GM21576 (cell line): ENCODE measurements around the gene TRAF3IP3.

ENCODE experiments used
- ATAC-seq: cut with Tn5 transposase; IDR thresholded peaks from one replicate; pipeline ENCODE4 v1.9.1; 2021; ENCODE audit warnings: mild to moderate bottlenecking, moderate library complexity; ENCODE audit not compliant: unreplicated experiment

Gene TRAF3IP3

DNA sequence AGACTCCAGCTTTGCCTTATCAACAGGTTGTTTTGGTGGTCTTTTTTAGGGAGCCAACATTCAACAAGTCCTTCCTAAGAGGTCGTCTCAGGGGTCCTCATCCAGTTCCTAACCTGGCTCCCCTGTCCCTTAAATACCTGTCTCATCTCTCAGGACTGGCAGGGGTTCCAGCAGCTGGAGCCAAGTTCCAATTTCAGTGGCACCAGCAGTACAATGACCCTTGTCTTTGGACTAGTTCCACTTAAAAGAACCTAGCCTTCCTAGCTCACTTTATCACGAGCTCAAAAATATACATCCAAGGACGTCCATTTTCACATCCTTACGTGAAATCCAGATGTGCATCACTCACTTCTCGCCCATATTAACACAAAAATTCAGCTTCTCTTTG, 18.7 kb upstream of the TRAF3IP3 start:
- ATAC-seq: no peak

DNA sequence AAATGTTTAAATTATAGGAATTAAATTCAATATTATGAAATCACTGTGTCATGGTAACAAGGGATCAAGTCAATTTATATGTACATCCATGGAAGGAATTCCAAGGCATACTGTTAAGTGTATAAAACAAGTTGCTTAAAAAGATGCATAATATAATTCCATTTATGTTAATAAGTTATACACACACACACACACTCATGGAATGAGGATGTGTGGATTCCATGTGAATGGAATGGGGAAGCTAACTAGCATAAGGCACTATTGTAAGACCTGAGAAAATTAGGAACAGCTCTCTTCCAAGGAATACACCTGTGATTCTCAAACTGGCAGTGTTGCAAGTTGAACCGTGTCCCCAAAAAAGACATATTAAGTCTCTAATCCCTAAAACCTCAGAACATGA, 17.6 kb upstream of the TRAF3IP3 start:
- no peak for ATAC-seq

DNA sequence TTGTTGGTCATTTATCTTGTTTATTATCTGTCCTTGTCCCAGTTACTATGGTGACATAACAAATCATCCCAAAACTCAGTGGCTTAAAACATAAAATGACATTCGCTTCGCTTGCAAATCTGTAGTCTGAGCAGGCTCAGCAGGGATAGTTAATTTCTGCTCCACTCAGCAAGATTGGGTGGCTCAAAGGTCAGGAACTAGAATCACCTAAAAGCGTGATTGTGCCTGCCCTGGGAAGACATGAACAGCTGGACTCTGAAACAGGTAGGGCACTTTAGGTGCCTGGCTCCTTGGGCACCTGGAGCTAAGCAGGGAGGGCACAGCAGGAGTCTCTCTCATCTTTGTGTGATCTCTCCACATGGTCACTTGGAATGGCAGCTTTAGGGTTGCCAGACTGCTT, 14.7 kb upstream of the TRAF3IP3 start:
- ATAC-seq: no peak

DNA sequence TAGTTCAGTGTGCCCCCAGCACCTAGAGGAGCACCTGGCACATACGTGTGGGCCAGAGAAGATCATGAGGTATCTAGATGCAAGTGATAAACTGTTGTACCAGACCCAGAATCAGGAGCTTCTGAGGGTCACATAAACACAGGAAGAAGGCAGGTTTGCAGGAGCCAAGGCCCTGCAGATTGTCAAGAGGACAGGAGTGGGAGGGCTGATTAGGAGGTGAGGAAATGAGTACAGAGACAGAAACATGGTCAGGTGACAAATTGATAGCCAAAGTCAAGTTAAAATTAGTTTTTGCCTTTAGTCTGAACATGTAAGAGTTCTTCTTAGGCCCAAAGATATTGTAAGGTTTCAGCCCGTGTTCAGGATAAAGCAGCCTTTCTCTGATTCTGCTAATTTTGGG, 14.0 kb upstream of the TRAF3IP3 start:
- no peak for ATAC-seq

DNA sequence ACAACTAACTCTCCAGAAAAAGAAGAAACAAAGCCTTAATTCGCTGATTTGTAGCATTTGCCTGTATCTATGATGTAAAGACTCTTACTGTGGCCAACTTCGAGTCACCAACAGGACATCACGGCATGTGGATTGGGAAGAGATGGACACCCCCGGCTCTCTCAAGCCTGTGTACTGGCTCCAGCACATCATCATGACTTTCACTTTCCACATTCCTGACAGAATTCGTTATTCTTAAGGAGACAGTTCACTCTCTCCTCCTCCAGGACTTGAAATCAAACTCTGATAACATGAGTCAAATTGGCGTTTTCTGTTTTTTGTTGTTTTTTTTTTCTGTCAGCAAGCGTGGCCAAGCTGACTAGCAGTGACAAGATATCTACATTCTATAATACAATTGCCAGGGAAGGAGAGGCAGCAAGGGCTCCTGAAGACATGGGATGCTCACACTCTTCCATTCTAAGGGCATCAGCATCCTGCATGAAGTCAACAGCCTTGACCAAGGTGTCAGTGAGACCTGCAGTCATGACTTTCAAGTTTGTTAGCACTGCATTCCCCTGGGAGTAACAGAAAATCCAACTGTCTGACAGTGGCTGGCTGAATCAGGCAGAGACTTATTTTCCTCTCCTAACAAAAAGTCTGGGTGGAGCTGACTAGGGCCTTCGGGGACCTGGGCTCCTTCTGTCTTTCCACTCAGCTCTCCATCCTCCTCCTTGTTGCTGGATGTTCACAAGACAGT, 13.3 kb upstream of the TRAF3IP3 start:
- no peak for ATAC-seq

DNA sequence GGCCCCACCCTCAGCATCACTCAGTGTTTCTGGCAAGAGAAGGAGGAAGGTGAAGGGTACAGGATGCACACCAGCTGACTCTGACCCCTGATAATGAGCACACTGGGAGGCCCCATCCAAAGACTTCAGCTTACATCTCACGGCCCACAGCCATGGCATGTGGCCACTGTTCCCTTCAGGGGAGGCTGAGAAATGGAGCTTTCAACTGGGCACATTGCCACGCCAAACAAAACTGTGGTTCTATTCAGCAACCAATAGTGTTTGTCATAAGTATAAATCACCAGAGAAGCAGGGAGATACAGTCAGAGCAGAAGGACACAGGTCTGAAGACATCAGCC, 12.7 kb upstream of the TRAF3IP3 start:
- no peak for ATAC-seq

DNA sequence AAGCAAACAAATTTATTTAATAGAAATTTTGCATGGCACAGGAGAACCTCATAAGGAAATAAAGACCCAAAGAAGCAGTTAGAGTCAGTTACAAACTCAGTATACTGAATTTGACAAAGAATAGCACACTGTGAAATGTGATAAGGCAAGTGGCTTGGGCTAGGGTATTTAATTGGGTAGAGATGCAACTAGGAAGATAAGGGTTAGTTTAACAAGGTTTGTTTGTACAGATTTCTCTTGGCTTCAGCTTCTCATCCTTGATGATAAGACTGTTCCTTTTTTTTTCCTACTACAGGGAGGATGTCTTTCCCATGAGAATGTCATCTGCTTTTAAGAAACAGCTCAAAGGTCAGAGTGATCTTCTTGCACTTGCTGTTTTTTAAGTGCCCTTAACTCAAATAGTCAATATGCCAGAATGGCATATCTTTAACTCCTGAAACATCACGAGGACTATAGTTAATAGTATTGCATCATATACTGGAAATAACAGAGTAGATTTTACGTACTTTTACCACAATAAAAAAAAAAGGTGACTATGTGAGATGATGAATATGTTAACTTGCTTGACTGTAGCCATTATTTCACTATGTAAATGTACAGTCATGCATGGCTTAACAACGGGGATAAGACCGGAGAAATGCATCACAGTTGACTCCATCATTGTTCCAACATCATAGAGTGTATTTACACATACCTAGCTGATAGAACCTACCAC, 9.2 kb upstream of the TRAF3IP3 start:
- ATAC-seq: no peak

DNA sequence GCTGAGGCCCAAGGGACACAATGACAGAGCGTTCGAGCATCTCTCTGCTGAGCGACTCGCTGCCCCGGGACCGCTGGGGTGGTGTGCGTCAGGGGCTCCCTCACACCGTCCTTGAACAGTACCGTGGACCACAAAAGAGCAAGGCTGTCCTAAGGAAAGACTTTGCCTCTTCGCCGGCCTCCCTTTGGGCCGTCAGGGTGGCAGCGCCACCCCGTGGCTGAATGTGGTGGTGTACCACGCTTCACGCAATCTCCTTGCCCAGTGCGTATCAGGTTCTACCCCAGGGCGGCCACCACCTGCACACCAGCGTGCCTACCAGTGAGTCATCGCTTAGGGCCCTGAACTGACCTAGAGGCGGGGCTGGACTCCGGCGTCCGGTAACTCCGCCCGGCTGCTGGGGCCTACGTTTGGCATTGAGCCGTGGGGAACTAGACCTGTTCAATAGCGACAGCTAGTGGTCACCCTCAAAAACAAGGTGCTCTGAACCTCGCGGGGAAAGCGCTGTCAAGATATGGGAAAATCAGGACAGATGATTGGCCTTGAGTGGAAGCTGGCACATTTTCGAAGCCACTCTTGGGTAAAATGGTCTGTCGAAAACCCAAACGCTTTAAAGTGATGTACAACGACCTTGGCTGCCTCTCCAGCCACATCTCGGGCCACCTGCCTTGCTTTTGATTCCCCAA, 8.1 kb upstream of the TRAF3IP3 start:
- peak; percentile 74 for ATAC-seq

DNA sequence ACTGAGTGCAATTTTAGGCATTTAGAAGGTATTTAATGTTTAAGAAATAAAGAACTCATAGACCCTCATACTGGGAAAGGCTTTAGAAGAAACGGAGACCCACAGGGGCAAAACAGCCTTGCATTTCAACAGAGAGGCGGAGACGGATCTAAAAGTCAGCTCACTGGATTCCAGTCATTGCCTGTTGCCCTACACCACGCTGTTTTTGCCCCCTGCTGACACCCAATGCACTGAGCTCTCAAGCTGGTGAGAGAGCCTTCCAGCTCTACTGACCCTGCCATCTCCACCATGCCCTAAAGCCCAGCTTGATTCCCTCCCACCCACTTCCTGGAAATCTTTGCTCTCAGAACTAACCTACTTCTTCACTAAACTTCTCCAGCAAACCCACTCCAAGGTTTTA, 7.2 kb upstream of the TRAF3IP3 start:
- no peak for ATAC-seq

DNA sequence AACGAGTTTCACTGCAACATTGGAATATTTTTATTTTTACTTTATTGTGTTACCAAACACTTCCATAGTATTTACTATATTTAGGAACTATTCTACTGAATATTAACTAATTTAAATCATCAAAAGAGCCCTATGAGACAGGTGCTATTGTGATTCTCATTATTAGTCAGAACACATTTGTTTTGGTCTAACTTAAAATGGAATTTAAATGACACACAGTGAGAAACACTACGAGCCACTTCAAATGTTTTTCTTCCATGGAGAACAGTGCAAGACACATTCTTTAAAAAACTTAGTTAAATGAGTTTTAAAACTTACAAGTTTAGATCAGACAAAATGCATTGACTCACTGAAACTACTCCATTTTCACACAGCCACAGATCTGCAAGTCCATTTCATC, 6.6 kb upstream of the TRAF3IP3 start:
- no peak for ATAC-seq

DNA sequence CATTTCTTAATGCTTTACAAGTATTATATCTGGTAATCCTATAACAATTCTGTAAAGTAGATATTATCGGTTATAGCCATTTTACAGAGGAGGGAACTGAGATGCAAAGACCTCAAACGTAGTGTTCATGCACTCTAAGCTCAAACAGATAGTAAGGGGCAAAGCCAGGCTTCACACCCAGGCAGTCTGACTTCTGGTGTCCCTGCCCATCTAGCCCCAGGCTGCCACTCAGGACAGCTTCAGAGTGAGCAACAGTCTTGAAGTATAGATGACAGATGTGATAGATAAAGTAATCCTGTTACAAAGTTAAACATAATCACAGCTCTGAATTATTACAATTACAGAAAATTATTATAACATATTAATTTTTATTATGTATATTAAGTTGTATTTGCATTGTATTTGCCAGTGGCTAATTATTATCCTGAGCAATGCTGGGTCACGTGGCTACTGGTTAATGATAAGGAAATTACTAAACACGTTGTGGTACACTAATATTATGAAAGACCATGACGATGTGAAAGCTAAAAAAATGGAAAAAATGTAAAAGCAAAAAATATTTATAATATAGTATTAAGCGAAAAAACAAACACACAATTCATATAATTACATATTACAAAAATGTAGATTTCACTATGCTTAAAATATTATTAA, 6.1 kb upstream of the TRAF3IP3 start:
- ATAC-seq: no peak

DNA sequence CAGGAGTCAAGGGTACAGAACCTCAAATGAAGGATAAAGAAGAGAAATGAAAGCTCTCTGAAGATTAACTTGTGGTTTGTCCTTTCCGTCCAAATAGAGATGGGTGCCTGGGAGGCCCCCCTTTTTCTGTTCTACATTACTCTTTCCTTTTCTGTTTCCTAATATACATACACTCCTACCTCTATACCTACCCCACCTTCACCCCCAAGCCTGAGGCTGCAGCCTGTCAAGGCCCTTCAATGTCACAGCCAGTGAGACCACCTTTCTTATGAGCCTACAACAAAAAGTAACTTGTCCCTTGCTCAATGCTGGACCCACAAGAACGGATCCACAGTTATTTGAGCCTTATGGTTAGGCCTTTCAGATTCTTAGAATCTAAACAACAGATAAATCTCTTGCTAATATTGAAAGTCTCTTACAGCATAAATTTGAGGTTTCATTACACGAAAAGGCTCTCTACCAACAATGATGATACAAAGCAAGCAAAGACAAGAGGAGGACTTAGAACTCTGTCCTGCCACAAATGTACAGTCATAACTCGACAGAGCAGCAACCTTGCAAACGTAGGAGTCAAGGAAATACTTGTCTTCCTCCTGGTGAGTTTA, 4.1 kb upstream of the TRAF3IP3 start:
- peak; percentile 40 for ATAC-seq

DNA sequence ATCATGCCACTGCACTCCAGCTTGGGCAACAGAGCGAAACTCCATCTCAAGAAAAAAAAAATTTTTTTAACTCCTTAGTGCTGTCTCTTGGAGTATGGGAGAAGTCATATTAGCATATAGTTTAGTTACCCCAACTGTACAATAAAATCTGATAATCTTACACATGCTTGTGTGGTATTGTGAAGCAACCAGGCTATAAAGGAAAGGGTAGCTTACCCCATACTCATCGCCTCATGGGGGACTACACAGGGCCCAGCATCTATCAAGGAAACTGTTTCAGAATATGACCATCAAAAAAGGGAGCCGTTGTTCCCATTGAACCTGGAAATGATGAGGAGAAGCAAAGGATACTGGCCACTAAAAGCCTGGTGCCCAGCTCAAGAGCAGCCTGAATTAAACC, 3.0 kb upstream of the TRAF3IP3 start:
- no peak for ATAC-seq

DNA sequence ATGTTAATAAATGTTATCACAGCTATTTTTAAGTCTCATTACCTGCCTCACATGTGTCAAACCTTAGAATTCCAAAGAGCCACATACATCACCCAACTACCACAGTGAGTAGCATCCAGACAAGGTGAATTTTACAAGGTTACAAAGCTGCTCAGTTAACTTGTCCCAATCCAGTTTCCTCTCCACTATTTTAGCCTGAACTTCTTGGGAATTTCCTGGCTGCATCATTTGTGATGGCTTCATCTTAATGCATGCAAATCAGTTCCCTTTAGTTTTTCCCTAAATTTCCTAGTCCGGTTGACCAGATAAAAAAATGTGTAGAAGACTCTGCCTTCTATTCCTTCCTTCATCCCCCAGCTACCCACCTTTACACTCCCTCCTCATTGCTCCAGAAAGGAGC, 597 bp upstream of the TRAF3IP3 start:
- no peak for ATAC-seq

DNA sequence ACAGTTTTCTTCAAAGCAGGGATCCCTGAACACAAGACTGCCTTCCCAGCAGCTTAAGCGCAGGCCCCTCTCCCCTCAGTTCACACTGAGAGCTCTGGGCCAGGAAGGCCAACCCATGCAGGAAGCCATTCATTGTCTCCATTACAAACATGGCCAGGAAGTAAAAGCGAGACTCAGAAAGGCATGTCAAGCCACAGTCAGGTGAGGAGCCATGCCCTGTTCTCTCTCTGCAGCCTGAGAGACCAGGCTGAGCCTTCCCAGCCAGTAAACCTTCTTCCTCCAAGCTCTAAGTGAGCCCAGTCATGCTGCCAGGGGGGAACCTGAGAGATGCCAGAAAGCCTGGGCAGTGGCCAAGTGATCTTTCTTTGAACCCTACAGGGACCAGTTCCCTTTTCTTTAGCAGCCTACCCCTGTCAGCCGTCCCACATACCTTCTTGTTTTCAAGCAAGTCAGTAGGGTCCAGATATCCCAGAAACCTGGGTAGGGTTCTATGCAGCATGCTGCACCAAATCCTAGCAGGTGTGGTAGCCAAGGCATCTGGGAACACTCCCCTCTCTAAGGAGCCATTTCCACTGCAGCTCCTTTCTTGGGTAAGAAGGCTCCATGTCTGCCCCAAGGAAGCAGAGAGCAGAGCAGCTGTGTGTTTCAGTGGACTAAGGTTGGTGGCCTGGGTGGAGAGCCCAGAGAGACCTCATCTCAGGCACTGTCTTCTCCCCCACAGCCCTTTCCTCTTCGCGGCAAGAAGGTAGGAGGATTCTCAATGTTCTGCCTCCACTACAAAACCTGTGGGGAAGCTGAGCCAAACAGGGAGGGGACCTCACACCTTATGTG, 977 bp downstream of the TRAF3IP3 start:
- peak; percentile 30 for ATAC-seq

DNA sequence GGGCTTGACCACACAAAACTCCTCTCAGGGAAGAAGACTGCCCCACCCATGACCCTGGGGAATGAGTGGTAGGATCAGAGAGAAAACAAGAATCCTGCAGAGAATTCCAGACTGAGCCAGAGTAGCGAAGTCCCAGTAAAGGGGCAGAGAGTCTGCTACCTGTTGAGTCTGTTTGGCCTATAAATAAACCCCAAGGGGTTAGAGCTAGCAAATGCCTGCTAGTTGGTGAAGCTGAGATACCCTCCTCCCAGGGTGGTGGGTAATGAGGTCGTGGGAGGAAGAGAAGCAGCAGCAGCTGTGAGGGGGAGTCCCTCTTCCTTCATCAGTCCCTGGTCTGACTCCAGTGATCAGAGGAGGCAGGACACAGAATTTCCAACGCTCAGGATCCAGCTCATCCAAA, 2.5 kb downstream of the TRAF3IP3 start:
- no peak for ATAC-seq

DNA sequence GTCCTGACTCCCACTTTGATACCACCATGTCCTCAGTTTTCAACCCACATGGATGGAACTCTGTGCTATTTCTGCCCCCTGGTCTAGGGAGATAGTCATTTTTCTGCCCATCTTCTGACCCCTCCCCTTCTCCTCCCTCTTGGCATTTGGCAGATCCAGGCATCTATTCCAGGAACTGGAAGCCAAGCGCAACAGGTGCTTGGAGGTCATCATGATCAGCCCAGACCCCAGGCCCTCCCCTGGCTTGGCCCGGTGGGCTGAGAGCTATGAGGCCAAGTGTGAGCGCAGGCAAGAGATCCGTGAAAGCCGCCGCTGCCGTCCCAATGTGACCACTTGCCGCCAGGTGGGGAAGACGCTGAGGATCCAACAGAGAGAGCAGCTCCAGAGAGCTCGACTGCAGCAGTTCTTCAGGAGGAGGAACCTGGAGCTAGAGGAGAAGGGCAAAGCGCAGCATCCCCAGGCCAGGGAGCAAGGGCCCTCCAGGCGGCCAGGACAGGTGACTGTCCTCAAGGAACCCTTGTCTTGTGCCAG, 4.0 kb downstream of the TRAF3IP3 start:
- no peak for ATAC-seq

DNA sequence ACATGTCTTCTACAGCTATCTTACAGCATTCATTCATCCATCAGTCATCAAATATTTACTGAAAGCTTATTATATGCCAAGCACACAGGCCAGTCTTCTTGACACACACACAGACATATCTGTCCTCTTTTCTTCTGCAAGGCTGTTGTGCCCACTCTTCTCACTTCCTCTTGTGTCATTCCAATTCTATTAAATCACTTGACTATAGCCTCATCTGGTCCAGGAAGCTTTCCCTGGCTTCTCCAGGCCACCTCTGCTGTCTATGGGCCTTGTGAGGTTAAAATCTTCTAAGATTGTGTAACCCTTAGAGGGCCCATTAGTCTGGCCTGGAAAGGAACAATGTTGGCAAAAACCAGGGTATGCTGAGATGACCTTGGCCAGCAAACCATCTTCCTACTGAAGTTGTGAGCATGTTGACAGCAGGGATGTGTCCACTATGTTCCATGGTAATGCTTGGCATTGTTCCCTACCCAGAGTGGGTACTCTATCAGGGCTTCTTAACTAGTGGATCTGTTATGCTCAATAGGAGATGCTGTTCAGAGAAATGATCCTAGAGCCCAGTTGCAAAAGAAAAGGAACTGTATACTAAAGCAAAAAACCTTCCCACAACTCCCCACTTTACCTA, 5.3 kb downstream of the TRAF3IP3 start:
- ATAC-seq: no peak

DNA sequence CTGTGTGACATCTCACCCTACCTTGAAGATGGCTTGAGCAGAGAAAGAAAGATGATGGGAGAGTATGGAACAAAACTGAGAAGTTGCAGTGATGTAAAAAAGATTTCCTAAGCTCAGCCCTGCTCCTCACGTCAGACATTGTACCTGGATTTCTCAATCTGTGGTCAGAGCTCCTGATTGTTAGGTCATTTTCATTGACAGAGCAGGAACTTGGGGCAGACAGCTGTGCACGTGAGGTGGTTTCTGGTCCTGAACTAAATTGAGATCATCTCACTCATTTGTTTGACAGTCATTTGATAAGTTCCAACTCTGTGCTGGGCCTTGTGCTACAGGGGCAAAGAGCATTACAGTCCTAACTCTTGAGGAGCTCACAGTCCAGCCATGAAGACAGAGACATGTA, 10.2 kb downstream of the TRAF3IP3 start:
- ATAC-seq: no peak

DNA sequence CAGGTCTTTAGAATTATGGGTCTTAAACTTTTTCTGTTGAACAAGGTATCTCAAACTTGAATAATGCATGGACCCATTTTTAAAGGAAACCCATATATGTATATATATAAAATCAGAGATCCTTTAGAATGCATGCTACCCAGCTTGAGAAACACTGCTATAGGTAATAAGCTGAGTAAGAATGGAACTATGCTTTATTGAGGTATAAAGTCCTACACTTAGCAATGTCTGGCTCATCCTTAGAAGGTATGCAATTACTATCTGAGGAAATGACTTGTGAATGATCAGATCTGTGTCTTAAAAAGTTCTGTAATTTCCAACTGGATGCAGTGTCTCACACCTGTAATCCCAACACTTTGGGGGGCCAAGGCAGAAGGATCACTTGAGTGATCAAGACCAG, 11.2 kb downstream of the TRAF3IP3 start:
- ATAC-seq: no peak
